BE2C (cell line): ENCODE results near the gene AGPAT3.

ENCODE experiments used
- DNase-seq: peaks from one replicate; pipeline ENCODE4 v3.0.0-alpha.2; 2020
- H3K27me3 ChIP-seq: fragments of 250-450 bp; sonication (Bioruptor Pico); 2 replicates; pipeline ENCODE4 v1.5.1; 2020; ENCODE audit warnings: mild to moderate bottlenecking
- H3K36me3 ChIP-seq: fragments of 250-450 bp; sonication (Bioruptor Pico); 2 replicates; pipeline ENCODE4 v1.5.1; 2020; ENCODE audit warnings: mild to moderate bottlenecking
- H3K4me1 ChIP-seq: fragments of 250-450 bp; sonication (Bioruptor Pico); 2 replicates; pipeline ENCODE4 v1.5.1; 2020
- H3K4me3 ChIP-seq: 2 replicates; pipeline ENCODE4 v1.5.1; 2011; ENCODE audit warnings: low read depth, low read length
- H3K9me3 ChIP-seq: fragments of 250-450 bp; sonication (Bioruptor Pico); 2 replicates; pipeline ENCODE4 v1.5.1; 2020
- TF ChIP-seq, protein P1 (sequence below): IDR thresholded peaks from 2 replicates; pipeline ENCODE4 v1.5.1; 2012; ENCODE audit warnings: mild to moderate bottlenecking, low read depth, low read length

The AGPAT3 gene

DNA sequence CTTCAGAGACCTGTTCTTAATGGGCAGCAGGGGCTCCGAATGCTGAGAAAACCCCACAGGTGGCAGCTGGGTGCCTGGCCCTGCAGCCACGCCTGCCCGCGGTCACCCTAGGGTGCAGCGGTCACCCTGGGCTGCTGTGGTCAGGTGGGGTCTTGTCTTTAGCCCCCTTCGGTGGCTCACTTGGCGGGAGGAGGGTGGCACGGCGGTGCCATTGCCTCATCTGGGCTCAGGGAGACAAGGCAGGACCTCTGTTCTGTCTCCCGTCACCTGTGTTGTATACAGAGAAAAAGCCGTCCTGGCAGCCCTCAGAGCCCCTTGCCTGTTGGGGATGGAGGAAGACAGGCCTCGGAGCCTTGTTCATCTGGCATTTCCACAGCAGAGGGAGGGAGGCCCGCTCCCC is 77.6 kb downstream of the AGPAT3 start:
- Histone ChIP-seq H3K27me3 (no peaks in the 10 kb centered on the region), H3K9me3 (no peaks in the 10 kb centered on the region), H3K4me3 (no peak overlapping the region), H3K36me3 (no peaks in the 10 kb centered on the region), H3K4me1 (no peaks in the 10 kb centered on the region)
- TF ChIP-seq, protein P1, sequence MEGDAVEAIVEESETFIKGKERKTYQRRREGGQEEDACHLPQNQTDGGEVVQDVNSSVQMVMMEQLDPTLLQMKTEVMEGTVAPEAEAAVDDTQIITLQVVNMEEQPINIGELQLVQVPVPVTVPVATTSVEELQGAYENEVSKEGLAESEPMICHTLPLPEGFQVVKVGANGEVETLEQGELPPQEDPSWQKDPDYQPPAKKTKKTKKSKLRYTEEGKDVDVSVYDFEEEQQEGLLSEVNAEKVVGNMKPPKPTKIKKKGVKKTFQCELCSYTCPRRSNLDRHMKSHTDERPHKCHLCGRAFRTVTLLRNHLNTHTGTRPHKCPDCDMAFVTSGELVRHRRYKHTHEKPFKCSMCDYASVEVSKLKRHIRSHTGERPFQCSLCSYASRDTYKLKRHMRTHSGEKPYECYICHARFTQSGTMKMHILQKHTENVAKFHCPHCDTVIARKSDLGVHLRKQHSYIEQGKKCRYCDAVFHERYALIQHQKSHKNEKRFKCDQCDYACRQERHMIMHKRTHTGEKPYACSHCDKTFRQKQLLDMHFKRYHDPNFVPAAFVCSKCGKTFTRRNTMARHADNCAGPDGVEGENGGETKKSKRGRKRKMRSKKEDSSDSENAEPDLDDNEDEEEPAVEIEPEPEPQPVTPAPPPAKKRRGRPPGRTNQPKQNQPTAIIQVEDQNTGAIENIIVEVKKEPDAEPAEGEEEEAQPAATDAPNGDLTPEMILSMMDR: no peak
- no peak for DNase-seq

DNA sequence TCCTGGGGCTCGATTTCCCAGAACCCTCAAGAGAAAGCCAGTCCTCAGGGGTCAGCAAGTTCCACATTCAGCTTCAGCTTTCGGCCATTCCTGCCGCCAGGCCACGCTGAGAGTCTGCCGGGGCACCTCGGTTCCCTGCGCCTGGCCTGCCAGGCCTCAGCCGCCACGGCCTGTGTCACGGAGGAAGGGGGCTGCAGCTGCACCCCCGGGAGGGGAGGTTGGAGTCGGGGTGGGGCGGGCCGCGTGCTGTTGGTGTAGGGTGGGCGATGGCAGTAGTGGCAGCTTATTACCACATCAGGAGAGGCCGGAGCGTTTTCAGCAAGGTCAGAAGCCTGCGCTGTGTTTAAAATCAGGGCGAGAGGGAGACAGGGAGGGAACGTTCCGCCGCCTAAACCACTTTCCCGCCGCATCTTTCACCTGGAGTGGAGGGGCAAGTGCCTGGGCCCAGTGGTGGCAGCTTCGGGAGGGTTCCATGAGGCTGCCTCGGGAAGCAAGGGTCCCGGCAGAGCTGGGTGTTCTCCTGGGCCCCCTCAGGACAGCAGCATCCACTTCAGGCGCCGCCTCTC is 78.6 kb downstream of the AGPAT3 start:
- no peaks in the 10 kb centered on the region for H3K4me1 ChIP-seq
- peaks cover 4% of the 10 kb centered on the region; the same call in 1 of the 2 replicates for H3K9me3 ChIP-seq
- H3K27me3 ChIP-seq: no peaks in the 10 kb centered on the region
- TF ChIP-seq, protein P1: no peak
- H3K36me3 ChIP-seq: no peaks in the 10 kb centered on the region
- DNase-seq: no peak
- H3K4me3 ChIP-seq: no peak overlapping the region

DNA sequence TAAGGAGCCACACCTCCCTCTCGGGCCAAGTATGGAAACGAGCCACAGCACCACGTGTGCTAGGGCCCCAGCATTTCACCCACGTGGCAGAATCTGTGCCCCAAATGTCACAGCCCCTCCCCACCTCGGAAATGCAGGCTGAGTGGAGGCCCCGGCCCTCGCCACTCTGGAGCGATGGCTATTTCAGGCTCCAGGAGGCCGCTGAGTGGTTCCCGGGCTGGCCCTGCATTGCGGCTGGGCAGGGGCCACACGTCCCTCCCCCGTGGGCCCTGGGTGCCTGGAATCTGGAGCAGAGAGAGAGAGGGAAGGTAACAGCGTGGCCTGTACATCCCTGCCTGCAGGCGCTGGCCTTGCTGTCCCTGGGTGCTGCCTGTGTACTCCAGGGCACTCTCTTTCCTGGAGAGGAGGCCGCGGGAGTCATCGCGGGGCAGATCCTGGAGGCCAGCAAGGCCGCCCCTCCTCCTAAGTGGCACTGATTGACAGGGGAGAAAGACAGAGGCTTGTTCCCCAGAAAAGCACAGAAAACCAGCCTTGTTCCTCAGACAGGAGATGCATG is 79.1 kb downstream of the AGPAT3 start:
- no peaks in the 10 kb centered on the region for H3K27me3 ChIP-seq
- no peak for DNase-seq
- peaks cover 5% of the 10 kb centered on the region for H3K9me3 ChIP-seq
- no peaks in the 10 kb centered on the region for H3K36me3 ChIP-seq
- TF ChIP-seq, protein P1: no peak
- H3K4me3 ChIP-seq: no peak overlapping the region
- no peaks in the 10 kb centered on the region for H3K4me1 ChIP-seq

DNA sequence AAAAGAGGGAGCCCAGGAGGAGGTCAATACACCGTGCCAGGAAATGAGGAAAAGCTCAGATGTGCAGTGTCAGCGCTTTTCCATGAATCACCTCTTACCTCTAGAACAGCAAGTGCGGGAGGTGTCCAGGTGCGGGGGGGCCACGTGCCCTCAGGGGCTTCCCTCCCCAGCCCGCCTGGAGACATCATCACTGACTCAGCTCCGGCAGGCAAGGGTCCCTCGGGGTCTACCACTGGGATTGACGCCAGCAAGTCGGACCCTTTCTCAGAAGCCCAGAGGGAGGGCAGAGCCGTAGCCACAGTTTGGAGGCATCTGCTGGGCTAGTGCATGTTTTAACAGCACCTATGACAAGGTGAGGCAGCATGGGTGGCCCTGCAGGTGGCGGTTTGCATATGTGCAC is 79.7 kb downstream of the AGPAT3 start:
- Histone ChIP-seq H3K36me3 (no peaks in the 10 kb centered on the region), H3K4me3 (no peak overlapping the region), H3K4me1 (no peaks in the 10 kb centered on the region), H3K9me3 (peaks cover 7% of the 10 kb centered on the region), H3K27me3 (no peaks in the 10 kb centered on the region)
- TF ChIP-seq, protein P1: no peak
- DNase-seq: no peak

DNA sequence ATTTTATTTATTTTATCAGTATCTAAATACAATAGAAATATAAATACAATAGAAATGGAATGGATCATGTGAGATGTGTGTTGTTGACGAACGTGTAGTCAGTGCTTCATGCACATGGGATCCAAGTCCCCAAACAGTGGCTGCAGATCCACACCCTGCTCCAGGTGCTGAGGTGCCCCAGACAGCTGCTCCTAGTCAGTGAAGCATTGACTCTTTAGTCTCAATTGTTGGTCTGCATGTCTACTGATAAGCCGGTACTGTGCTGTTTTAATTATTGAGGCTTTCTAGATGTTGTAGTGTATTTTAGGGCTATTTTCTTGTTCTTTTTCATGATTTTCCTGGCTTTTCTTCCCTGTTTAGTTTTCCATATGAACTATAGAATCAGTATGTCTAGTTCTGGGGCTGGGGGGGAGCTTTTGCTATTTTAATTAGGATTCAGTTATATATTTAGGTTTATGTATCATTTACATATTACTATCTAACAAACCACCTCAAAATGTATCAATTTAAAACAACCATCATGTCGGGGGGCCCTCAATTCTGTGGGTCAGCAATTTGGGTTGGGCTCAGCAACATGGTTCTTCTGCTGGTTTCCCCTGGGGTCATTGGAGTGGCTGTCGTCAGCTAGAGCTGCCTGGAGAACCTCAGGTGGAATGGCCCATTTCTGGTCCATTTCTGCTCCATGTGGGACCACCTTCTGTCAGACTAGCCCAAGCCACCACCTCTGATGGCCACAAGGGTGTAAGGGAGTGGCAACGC is 83.9 kb downstream of the AGPAT3 start:
- Histone ChIP-seq H3K4me3 (no peak overlapping the region), H3K36me3 (no peaks in the 10 kb centered on the region), H3K27me3 (no peaks in the 10 kb centered on the region), H3K9me3 (peaks cover 7% of the 10 kb centered on the region), H3K4me1 (peaks cover 6% of the 10 kb centered on the region; the same call in 1 of the 2 replicates)
- no peak for DNase-seq
- TF ChIP-seq, protein P1: no peak
